Activated CD8-positive, alpha-beta memory T cell treated with anti-CD3 and anti-CD28 coated beads, Interleukin-2, amount 50 U/mL, for 48 hours (primary cell): ENCODE measurements around the gene CREBRF.
"Not testable (repeated sequence)": the region's sequence is repeated elsewhere in the genome, so short reads cannot be mapped to it uniquely, and the experiment has no call there.

Experiments
- DNase-seq: peaks from one replicate; pipeline ENCODE4 v3.0.0-alpha.2; 2020

The CREBRF gene

GRCh38 chr5:173055983-173056782 is at the start of gene CREBRF:
Gene CREBRF, plus strand, starts transcription at chr5:173056352. Its CDS starts 24,424 bp downstream, at chr5:173080776.
- peak; percentile 98 for DNase-seq

DNA sequence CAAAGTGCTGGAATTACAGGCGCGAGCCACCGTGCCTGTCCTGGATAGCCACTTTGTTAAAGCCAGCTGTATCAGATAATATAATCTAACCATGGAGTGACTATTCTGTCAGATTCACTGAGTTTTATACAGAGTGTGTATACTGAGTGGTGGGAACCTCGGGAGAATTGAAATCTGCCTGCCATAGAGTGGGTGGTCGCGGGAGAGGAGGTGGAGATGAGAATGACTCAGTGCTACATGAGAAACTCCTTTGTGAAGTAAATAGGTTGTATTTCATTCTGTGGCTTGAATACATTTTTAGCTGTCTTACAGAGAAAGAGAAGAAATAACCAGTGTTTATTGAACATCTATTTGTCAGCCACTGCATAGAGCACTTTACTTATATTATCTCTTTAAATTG is 46.1 kb upstream of the CREBRF start:
- peak; percentile 56 for DNase-seq

DNA sequence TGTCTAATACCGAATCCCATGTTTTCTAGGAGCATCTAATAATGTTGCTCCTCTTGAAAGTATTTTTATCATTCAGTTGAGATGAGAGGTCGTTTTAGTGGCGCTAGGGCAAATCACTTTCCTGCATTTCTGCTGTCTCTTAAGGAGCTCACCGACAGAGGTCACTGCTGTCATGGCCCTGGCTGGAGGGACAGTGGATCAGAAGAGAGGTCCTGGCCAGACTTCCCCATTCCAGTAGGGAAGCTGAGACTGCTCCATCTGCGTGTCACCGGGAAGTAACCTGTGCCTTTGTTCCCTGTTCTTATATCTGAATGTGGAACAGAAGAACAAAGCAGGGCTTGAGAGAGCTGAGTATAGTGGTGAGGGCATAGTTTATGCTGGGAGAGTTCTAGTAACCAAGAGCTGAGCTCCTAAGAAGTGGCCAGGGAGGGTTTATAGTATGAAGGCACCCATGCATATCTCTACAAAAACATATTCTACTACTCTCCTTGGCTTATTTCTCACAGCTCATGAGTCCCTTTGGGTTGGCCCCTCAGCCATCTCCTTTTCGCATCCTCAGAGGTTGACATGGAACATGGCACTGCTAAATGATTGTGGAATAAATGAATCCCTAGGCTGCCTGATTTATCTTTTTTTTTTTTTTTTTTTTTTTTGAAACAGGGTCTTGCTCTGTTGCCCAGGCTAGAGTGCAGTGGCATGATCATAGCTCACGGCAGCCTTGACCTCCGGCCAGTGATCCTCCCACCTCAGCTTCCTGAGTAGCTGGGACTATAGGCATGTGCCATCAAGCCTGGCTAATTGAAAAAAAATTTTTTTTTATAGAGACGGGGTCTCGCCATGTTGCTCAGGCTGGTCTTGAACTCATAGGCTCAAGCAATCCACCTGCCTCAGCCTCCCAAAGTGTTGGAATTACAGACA is 45.3 kb upstream of the CREBRF start:
- DNase-seq, result peak; percentile 46

DNA sequence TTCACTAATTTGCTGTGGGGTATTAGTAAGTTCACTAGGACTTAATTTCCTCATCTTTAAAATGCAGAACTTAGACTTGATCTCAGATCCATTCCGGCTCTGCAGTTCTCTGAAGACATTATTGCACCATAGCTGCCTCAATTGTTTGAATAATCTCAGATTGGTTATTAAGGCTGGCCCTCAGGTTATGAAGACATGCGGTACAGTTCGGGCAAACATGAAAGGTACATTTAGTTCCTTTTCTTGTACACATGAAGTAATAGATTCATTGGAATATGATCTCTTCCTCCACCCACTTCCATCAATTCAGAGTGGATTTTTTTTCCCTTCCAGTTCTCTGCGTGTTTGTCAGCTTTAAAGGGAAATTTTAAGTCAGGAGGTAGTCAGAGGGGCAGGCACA is 44.6 kb upstream of the CREBRF start:
- DNase-seq, result no peak

GRCh38 chr5:173012882-173013281 is 43.3 kb upstream of the CREBRF start:
- DNase-seq, result peak; percentile 22

- no peak for DNase-seq
These were observed 41.5 kb upstream of the CREBRF start for GRCh38 chr5:173014671-173015070.

DNA sequence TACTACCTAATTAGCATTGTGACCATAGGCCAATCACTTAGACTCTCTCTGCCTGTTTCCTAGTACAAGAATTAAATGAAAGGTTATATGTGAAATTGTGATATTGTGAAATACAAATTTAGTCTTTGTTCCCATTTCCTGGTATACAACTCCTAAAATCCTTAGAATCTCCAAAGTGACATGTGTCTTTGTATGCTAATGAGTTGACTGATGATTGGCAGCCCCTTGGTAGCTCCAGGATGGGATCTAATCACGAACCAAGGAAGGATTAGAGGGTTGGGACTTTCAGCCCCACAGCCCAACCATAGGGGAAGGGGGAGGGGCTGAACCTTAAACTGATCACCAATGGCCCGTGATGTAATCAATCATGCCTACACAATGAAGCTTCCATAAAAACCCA is 41.0 kb upstream of the CREBRF start:
- DNase-seq, result peak; percentile 3

DNA sequence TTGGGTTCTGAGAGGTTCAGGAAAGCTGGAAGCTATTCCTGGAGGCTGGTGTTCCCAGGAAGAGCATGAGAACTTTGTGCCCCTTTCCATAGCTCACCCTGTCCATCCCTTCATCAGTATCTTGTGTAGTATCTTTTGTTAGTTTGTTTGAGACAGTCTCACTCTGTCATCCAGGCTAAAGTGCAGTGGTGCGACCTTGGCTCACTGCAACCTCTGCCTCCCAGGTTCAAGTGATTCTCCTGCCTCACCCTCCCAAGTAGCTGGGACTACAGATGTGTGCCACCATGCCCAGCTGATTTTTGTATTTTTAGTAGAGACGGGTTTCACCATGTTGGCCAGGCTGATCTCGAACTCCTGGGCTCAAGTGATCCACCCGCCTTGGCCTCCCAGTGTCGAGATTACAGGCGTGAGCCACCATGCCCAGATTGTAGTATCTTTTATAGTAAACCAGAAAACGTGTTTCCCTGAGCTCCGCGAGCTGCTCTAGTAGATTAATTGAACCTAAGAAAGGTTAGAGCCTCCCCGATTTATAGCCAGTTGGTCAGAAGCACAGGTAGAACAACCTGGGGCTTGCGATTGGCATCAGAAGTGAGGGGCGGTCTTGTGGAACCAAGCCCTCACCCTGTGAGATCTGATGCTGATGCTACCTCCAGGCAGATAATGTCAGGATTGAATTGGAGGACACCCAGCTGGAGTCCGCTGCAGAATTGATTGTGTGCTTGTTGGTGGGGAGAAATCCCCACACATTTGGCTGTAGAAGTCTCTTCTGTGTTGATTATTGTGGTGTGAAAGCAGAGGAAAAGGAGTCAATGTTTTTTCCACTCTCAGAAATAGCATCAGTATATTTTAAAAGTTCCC is 40.3 kb upstream of the CREBRF start:
- DNase-seq, result peak; percentile 29

- DNase-seq, result peak; percentile 1
These were observed 39.5 kb upstream of the CREBRF start for GRCh38 chr5:173016598-173017046.

DNA sequence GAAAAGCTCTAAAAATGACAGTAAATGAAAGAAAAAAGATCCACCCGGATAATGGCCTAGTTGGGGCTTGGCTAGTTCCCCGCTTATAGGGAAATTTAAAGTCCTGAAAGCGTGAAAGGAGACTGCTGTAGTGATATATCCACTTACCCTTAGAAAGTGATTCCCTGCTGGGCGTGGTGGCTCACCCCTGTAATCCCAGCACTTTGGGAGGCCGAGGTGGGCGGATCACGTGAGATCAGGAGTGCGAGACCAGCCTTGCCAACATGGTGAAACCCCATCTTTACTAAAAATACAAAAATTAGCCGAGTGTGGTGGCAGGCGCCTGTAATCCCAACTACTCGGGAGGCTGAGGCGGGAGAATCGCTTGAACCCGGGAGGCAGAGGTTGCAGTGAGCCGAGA is 39.1 kb upstream of the CREBRF start:
- peak; percentile 13 for DNase-seq

DNA sequence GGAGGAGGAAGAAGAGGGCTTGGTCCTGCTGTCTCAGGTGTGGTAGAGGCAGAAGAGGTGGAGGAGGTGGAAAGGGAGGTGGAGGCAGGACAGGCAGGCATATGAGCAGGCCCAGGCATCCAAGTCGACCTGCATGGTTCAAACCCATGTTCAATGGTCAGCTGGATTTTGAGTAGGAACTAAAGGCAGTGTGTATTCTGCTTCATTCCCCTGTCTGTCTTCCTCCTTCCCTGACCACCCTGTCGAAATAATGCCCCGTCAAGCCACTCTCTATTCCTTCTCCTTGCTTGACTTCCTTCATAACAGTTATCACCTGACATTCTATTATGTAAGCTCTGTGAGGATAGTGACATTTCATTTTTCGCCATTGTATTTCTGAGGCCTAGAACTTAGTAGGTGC is 37.8 kb upstream of the CREBRF start:
- DNase-seq, result peak; percentile 29

- peak; percentile 8 for DNase-seq
These were observed 36.0 kb upstream of the CREBRF start for GRCh38 chr5:173020154-173020581.

- DNase-seq, result peak; percentile 17
These were observed 35.5 kb upstream of the CREBRF start for GRCh38 chr5:173020643-173021042.

- no peak for DNase-seq
These were observed 30.5 kb upstream of the CREBRF start for GRCh38 chr5:173025651-173026050.

- DNase-seq, result no peak
These were observed 28.2 kb upstream of the CREBRF start for GRCh38 chr5:173027905-173028304.

DNA sequence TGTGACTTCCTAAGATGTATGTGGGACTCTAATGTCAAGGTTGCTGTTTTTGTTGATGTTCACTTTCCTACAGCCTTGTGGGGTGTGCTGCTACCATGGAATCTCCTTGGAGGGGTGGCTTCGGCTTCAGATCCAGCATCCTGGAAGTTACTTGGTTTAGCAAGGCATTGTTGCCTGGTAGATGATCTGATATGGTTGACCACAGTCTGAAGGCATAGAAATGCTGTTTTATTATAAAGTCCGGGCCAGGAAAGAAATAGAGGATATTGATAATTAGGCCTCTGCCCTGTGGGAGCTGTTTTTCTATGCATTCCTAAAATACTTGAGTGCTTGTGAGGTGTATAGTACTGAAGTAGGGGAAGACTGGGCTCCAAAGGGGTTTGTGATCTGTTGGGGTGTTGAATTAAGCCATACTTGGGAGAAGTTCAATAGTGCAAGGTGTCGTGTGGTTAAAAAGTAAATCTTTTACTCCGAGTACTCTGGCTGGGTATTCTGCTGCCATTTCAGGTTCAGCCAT is 27.3 kb upstream of the CREBRF start:
- no peak for DNase-seq

DNA sequence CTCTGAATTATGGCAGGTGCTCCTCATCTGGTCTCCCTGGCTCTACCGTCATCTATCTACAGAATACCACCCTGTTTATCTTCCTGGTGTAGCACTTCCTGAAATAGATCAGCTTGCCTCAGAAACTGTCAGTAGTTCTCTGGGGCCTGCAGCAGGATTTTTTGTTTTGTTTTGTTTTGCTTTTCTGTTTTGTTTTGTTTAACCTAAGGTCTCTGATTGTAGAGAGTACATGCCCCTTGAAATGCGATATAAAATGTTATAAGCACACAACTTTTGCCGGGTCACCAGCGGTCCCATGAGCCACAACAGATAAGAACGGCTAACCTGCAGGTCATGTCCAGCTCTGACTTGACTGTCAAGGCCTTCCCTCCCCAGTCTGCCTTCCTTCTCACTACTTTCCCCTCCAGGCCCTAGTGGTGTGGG is 26.6 kb upstream of the CREBRF start:
- no peak for DNase-seq

- not testable (repeated sequence) for DNase-seq
These were observed 24.1 kb upstream of the CREBRF start for GRCh38 chr5:173032096-173032495.

- no peak for DNase-seq
These were observed 23.4 kb upstream of the CREBRF start for GRCh38 chr5:173032730-173033129.

- no peak for DNase-seq
These were observed 22.2 kb upstream of the CREBRF start for GRCh38 chr5:173033923-173034322.

GRCh38 chr5:173035904-173036707 is 20.0 kb upstream of the CREBRF start:
- DNase-seq, result peak; percentile 59

DNA sequence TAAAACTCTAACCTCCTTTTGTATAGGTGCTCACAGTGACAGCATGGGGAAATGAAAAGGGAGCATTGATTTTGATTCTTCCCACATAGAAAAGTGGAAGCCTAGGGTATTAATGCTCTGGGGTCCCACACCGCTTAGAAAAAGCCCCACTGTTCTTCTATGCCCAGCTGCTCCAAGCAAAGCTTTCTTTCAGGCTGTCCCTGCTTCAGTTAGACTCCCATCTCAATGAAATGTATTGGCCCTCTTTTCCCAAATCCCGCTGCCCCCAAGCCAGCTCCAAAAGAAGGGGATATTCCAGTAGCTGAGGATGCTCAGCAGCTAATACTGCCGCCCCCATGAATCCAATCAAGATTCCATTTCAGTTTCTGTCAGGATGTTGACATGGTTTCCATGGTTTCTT is 17.0 kb upstream of the CREBRF start:
- DNase-seq, result peak; percentile 17
